Panc1 (cell line): Measurements from ENCODE around the gene ACTBL2. TPM values are rescaled to one million over a fixed set of nuclear protein-coding genes. Genes with fewer than 3 reads are reported as not detected.

Experiments used
- ATAC-seq: fragments of 200-7000 bp; cut with Tn5 transposase; 2 replicates; pipeline ENCODE4 v1.9.1; 2020; ENCODE audit warnings: mild to moderate bottlenecking, moderate library complexity
- BruUV-seq: library from RNA; stranded (reverse); fragments of 400-500 nt; replicated peaks from 2 replicates; lab custom pipeline; 2021; lab: Mats Ljungman, UMichigan
- CTCF ChIA-PET: fragments of 300-600 bp; sonication (Branson Sonifier 250); formaldehyde crosslinking; loops from one replicate; lab custom pipeline; 2022; ENCODE audit warnings: antibody characterized with exemption; lab: Charles Lee
- POLR2A ChIA-PET: fragments of 300-600 bp; sonication (Branson Sonifier 250); formaldehyde crosslinking; loops from one replicate; lab custom pipeline; 2022; ENCODE audit warnings: antibody characterized with exemption; lab: Charles Lee
- DNase-seq: peaks from one replicate; pipeline ENCODE4 v3.0.0-alpha.2; 2010; ENCODE audit warnings: low read depth, low spot score
- H3K27ac ChIP-seq: 2 replicates; pipeline ENCODE4 v1.5.1; 2011; ENCODE audit warnings: mild to moderate bottlenecking, low read length, inconsistent platforms
- H3K27me3 ChIP-seq: fragments of 200-500 bp; sonication (Bioruptor generic); 2 replicates; pipeline ENCODE4 v1.6.0; 2014; ENCODE audit warnings: low read length, inconsistent platforms; ENCODE audit not compliant: control insufficient read depth, insufficient read depth
- H3K36me3 ChIP-seq: fragments of 200-500 bp; sonication (Bioruptor generic); 2 replicates; pipeline ENCODE4 v1.5.1; 2014; ENCODE audit warnings: inconsistent platforms, mild to moderate bottlenecking, low read length, moderate library complexity; ENCODE audit not compliant: control insufficient read depth, insufficient read depth
- H3K4me1 ChIP-seq: 2 replicates; pipeline ENCODE4 v1.5.1; 2011; ENCODE audit warnings: inconsistent platforms, mild to moderate bottlenecking, low read length, moderate library complexity; ENCODE audit not compliant: control insufficient read depth, insufficient read depth
- H3K4me3 ChIP-seq, 2 experiments: 2 replicates each; pipeline ENCODE4 v1.5.1; 2011 to 2012; ENCODE audit warnings: low read depth in 2 of 2, low read length in 2 of 2, mild to moderate bottlenecking in 2 of 2, inconsistent platforms in 1 of 2, moderate library complexity in 1 of 2
- H3K9me3 ChIP-seq: fragments of 200-500 bp; sonication (Bioruptor generic); 2 replicates; pipeline ENCODE4 v1.5.1; 2014; ENCODE audit warnings: low read depth, mild to moderate bottlenecking, inconsistent platforms, low read length, moderate library complexity; ENCODE audit not compliant: control insufficient read depth, insufficient read depth
- CTCF ChIP-seq: fragments of 450-650 bp; IDR thresholded peaks from 2 replicates; pipeline ENCODE4 v1.5.1; 2017; ENCODE audit warnings: mild to moderate bottlenecking
- POLR2AphosphoS5 ChIP-seq: IDR thresholded peaks from 2 replicates; pipeline ENCODE4 v1.6.1; 2012; ENCODE audit warnings: mild to moderate bottlenecking, low read depth, low read length, moderate library complexity
- REST ChIP-seq, 2 experiments: IDR thresholded peaks; 2 replicates each; pipeline ENCODE4 v1.6.1; 2011 to 2012; ENCODE audit warnings: low read depth in 2 of 2, control low read depth in 1 of 2, low read length in 1 of 2, mild to moderate bottlenecking in 1 of 2, moderate library complexity in 1 of 2; ENCODE audit not compliant: insufficient read depth in 1 of 2
- SIN3A ChIP-seq: IDR thresholded peaks from 2 replicates; pipeline ENCODE4 v1.6.1; 2012; ENCODE audit warnings: low read depth, mild to moderate bottlenecking, low read length, moderate library complexity, borderline replicate concordance; ENCODE audit not compliant: insufficient read depth
- TCF7L2 ChIP-seq: IDR thresholded peaks from 2 replicates; pipeline ENCODE4 v1.6.1; 2011; ENCODE audit warnings: mild to moderate bottlenecking, low read depth, low read length, inconsistent platforms
- in situ Hi-C: cut with HindIII; loops from 2 replicates; pipeline ENCODE4 v1.10.0; 2016; ENCODE audit warnings: low sequenced_read_pairs, low pct_unique_long_range_greater_than_20kb
- intact Hi-C: fragments of 100-400 bp; cut with micrococcal nuclease; formaldehyde crosslinking; loops from one replicate; pipeline ENCODE4 v1.10.0; 2022; ENCODE audit not compliant: unreplicated experiment
- total RNA-seq: library from RNA; stranded (reverse); gene quantifications from one replicate; pipeline ENCODE4 v1.2.1, GENCODE V29; 2021; ENCODE audit not compliant: unreplicated experiment

The ACTBL2 gene
- total RNA-seq, 1 experiment from 2014 or later: not detected

GRCh38 chr5:57447658-57448057 is 35.0 kb downstream of the ACTBL2 start:
- in situ Hi-C loops (no loop called here), intact Hi-C loops (no loop called here)
- Histone ChIP-seq H3K9me3 (no peaks in the 10 kb centered on the region), H3K4me3 (no peak overlapping the region), H3K27ac (no peak overlapping the region; the same call in 1 of the 2 replicates), H3K4me1 (no peaks in the 10 kb centered on the region), H3K36me3 (no peaks in the 10 kb centered on the region), H3K27me3 (no peaks in the 10 kb centered on the region)
- no TSS peak for BruUV-seq
- TF ChIP-seq TCF7L2 (no peak), REST (IDR thresholded peaks at IDR 0.05; ENCODE audit: insufficient read depth in 1 of 2, low read depth in 2 of 2, low read length in 1 of 2) (no peak), POLR2AphosphoS5 (no peak), SIN3A (no peak), CTCF (no peak)
- DNase-seq (no peak), ATAC-seq (no peak)
- CTCF ChIA-PET: no interaction called here
- POLR2A ChIA-PET: no interaction called here

- Histone ChIP-seq H3K9me3 (no peaks in the 10 kb centered on the region), H3K36me3 (no peaks in the 10 kb centered on the region), H3K27ac (peak overlapping the region; percentile 25; the same call in 1 of the 2 replicates), H3K4me1 (no peaks in the 10 kb centered on the region), H3K27me3 (no peaks in the 10 kb centered on the region), H3K4me3 (no peak overlapping the region)
- POLR2A ChIA-PET: no interaction called here
- BruUV-seq: no TSS peak
- DNase-seq (no peak), ATAC-seq (no peak)
- in situ Hi-C loops (no loop called here), intact Hi-C loops (no loop called here)
- CTCF ChIA-PET: no interaction called here
- no peak for TF ChIP-seq TCF7L2
- no peak for TF ChIP-seq SIN3A
- no peak for TF ChIP-seq POLR2AphosphoS5
Observed at GRCh38 chr5:57446966-57447365, 35.6 kb downstream of the ACTBL2 start.

GRCh38 chr5:57445705-57446037 is 36.9 kb downstream of the ACTBL2 start:
- POLR2A ChIA-PET: no interaction called here
- CTCF ChIA-PET: no interaction called here
- H3K27ac ChIP-seq: peak overlapping the region; percentile 51; the same call in 1 of the 2 replicates
- H3K36me3 ChIP-seq: no peaks in the 10 kb centered on the region
- no peaks in the 10 kb centered on the region for H3K4me1 ChIP-seq
- no peak for DNase-seq
- in situ Hi-C loops: no loop called here
- no peak overlapping the region for H3K4me3 ChIP-seq
- no peaks in the 10 kb centered on the region for H3K9me3 ChIP-seq
- intact Hi-C loops: no loop called here
- no peak for TF ChIP-seq TCF7L2
- no peaks in the 10 kb centered on the region for H3K27me3 ChIP-seq
- no TSS peak for BruUV-seq
- ATAC-seq: no peak
